Colonic mucosa (tissue), 4 donors: ENCODE data around the gene PLAC9. TPM values are rescaled to one million over a fixed set of nuclear protein-coding genes. Genes with fewer than 3 reads are reported as not detected.

ENCODE experiments used
- DNase-seq: peaks from one replicate; pipeline ENCODE4 v3.0.0-alpha.2; 2020
- H3K27ac ChIP-seq: fragments of 200-600 bp; one replicate; pipeline ENCODE4 v1.8.0; 2021
- H3K27me3 ChIP-seq: fragments of 200-600 bp; one replicate; pipeline ENCODE4 v1.8.0; 2021
- H3K36me3 ChIP-seq: fragments of 200-600 bp; one replicate; pipeline ENCODE4 v1.8.0; 2021
- H3K4me1 ChIP-seq: fragments of 200-600 bp; one replicate; pipeline ENCODE4 v1.8.0; 2021; ENCODE audit warnings: mild to moderate bottlenecking
- H3K4me3 ChIP-seq: fragments of 200-600 bp; one replicate; pipeline ENCODE4 v1.8.0; 2021
- H3K9ac ChIP-seq, 2 donors: one replicate each; pipeline ENCODE4 v1.7.0; 2013; ENCODE audit warnings: control low read depth in 2 of 2, low read depth in 2 of 2, low read length in 2 of 2
- H3K9me3 ChIP-seq: fragments of 200-600 bp; one replicate; pipeline ENCODE4 v1.8.0; 2021
- intact Hi-C: fragments of 100-400 bp; cut with DNase I; formaldehyde crosslinking; loops from one replicate; pipeline ENCODE4 v1.14.1; 2022
- total RNA-seq, 2 donors: library from RNA; stranded (reverse); fragmentation: NEBNext Ultra II Directional in 1 of 2; extraction: Animal tissue kit (Norgen Biotek cat#: 25700) in 1 of 2; gene quantifications; one replicate each; pipeline ENCODE4 v1.2.1, GENCODE V29; 2021
- TF ChIP-seq, protein P1 (sequence below): fragments of 200-600 bp; IDR thresholded peaks from one replicate; pipeline ENCODE4 v1.8.0; 2022; ENCODE audit warnings: antibody characterized with exemption, mild to moderate bottlenecking
- donor health status: healthy.
- donor health status: DM: no; HTN: no; CAD: no.
- donor health status: DM: no; HTN: no; CAD: no.

Gene PLAC9
- total RNA-seq, 2 donors from 2014 or later = 3.9 to 6.0 TPM

DNA sequence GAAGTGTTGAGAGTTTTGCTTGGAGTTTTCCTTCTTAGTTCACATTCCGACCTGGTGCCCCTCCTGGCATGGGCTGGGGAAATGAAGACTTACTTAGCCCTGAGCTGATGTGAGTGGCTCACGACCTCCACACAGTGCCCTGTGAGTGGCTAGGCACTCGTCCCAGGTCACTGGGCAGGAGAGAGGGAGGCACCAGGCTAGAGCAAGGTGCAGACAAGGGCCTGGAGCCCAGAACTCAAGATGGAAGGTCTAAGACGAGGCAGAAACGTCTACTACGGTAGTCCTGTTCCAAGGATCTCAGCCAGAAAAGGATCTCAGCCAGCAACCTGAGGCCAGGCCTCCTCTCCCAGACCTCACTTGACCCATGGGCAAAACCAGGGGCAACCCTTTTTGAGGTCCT lies 50.5 kb downstream of the PLAC9 start:
- Histone ChIP-seq H3K4me3 (no peak overlapping the region), H3K9ac (no peak overlapping the region), H3K36me3 (peaks cover 7% of the 10 kb centered on the region), H3K4me1 (peaks cover 8% of the 10 kb centered on the region), H3K27ac (no peak overlapping the region), H3K9me3 (no peaks in the 10 kb centered on the region), H3K27me3 (no peaks in the 10 kb centered on the region)
- intact Hi-C loops = no loop called here
- TF ChIP-seq, protein P1, sequence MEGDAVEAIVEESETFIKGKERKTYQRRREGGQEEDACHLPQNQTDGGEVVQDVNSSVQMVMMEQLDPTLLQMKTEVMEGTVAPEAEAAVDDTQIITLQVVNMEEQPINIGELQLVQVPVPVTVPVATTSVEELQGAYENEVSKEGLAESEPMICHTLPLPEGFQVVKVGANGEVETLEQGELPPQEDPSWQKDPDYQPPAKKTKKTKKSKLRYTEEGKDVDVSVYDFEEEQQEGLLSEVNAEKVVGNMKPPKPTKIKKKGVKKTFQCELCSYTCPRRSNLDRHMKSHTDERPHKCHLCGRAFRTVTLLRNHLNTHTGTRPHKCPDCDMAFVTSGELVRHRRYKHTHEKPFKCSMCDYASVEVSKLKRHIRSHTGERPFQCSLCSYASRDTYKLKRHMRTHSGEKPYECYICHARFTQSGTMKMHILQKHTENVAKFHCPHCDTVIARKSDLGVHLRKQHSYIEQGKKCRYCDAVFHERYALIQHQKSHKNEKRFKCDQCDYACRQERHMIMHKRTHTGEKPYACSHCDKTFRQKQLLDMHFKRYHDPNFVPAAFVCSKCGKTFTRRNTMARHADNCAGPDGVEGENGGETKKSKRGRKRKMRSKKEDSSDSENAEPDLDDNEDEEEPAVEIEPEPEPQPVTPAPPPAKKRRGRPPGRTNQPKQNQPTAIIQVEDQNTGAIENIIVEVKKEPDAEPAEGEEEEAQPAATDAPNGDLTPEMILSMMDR = no peak
- DNase-seq = no peak

DNA sequence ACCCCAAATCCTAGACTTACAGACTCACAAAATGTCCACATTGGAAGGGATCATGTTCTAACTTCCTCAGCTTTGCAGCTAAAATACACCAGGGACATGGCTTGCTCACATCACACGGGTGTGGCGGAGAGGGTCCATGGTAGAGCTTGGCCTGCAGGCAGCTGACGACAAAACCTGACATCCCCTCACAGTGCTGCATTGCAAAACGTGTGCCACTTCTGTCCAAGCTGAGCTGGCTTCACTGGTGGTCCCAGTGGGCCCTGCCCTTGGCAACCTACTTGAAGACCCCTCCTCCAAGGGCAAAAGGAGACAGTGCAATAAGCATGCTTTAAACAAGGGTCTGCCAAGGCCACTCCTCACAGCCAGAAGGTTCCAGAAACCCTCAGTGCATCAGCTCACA lies 50.9 kb downstream of the PLAC9 start:
- no peaks in the 10 kb centered on the region for H3K27me3 ChIP-seq
- no peak overlapping the region for H3K27ac ChIP-seq
- intact Hi-C loops = no loop called here
- no peak overlapping the region for H3K4me3 ChIP-seq
- no peak overlapping the region for H3K9ac ChIP-seq
- no peaks in the 10 kb centered on the region for H3K9me3 ChIP-seq
- TF ChIP-seq, protein P1 = no peak
- H3K36me3 ChIP-seq = peaks cover 7% of the 10 kb centered on the region
- no peak for DNase-seq
- peaks cover 8% of the 10 kb centered on the region for H3K4me1 ChIP-seq

DNA sequence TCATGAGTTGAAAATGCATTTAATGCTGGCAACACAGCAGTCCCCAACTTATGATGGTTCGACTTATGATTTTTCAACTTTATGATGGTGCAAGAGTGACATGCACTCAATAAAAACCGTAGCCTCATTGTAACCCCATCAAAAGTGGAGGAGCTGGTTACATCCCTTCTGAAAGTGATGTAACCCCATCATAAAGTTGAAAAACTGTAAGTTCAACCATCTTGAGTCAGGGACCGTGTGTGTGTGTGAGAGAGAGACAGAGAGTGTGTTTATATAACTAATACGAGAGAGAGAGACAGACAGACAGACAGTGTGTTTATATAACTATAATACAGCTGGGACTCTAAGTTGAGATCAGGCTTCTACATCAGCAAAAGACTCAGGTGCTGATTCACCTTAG lies 51.8 kb downstream of the PLAC9 start:
- H3K27ac ChIP-seq = no peak overlapping the region
- no peak for DNase-seq
- no peak overlapping the region for H3K9ac ChIP-seq
- no peak overlapping the region for H3K4me3 ChIP-seq
- H3K36me3 ChIP-seq = peaks cover 7% of the 10 kb centered on the region
- intact Hi-C loops = no loop called here
- H3K4me1 ChIP-seq = peaks cover 8% of the 10 kb centered on the region
- TF ChIP-seq, protein P1 = no peak
- H3K27me3 ChIP-seq = no peaks in the 10 kb centered on the region
- H3K9me3 ChIP-seq = no peaks in the 10 kb centered on the region

DNA sequence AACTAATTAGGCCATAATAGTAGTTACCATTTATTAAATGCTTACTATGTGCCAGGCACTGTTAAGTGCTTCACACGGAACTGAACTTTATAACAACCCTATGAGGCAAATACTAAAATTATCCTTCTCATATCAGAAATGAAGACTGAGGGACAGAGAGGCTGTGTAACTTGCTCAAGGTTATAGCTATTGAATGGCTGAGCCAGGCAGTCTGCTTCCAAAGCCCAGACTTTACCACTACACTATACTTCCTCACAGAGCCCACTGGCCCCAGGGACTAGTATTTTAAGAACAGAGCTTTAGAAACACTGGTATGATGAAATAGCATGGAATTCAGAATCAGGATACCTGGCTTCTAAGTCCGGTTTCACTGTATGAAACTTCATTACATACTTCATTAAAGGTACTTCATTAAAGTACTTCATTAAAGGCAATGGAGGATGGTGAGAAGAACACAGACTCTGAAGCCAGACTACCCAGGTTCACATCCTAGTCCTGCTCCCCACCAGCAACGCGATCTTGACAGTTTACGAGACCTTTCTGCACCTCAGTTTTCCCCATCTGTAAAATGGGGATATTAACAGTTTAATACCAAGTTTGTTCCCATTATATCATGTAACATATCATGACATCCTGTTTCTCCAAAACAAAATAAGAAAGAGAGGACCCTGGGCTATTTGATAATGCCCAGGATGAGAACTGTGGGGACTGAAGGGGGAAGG lies 53.2 kb downstream of the PLAC9 start:
- Histone ChIP-seq H3K4me3 (no peak overlapping the region), H3K9ac (no peak overlapping the region), H3K4me1 (peaks cover 12% of the 10 kb centered on the region), H3K36me3 (peaks cover 4% of the 10 kb centered on the region), H3K9me3 (no peaks in the 10 kb centered on the region), H3K27me3 (no peaks in the 10 kb centered on the region), H3K27ac (no peak overlapping the region)
- intact Hi-C loops = no loop called here
- no peak for DNase-seq
- TF ChIP-seq, protein P1 = no peak

DNA sequence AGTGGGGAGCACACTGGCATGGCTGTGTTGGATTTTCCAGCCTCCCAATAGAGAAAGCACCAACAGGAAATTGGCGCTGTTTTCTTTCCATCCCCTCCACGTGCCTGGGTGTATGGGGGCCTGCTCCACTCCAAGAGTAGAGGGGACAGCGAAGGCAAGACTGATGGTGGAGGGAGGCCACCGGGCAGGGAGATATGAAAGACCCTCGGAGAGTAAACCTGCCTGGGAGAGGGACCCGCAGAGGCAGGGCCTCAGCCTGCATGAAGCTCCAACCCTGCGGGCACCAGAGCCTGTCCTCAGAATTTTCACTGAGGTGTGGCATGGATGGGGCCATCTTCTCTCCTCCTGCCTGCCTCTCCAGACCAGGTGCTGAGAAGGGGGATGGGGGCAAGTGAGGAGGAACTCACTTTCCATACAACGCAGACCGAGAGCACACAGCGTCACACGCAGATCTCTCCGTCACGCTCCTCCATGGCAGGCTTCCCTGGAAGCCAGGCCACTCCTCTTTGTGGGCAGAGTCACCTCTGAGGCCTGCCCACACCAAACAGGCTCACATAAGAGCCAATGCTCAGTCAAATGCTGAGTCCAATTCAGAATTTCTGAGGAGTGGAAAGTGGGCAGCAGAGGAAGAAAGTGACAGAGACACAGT lies 54.0 kb downstream of the PLAC9 start:
- intact Hi-C loops = no loop called here
- no peak for DNase-seq
- no peak overlapping the region for H3K4me3 ChIP-seq

More for the DNA sequence above, 54.0 kb downstream of the PLAC9 start:
- H3K9me3 ChIP-seq = no peaks in the 10 kb centered on the region
- no peaks in the 10 kb centered on the region for H3K27me3 ChIP-seq
- no peaks in the 10 kb centered on the region for H3K36me3 ChIP-seq
- TF ChIP-seq, protein P1 = no peak
- H3K9ac ChIP-seq = no peak overlapping the region
- H3K4me1 ChIP-seq = peaks cover 18% of the 10 kb centered on the region
- H3K27ac ChIP-seq = peak overlapping the region; percentile 80
